NCI-H748 treated with DMSO at 0.1 percent for 48 hours (cell line): Measurements from ENCODE around the gene ESR2.
A peak's percentile ranks its signal among the peaks of the same experiment; 100 is the strongest.
"Not testable (repeated sequence)": the region's sequence is repeated elsewhere in the genome, so short reads cannot be mapped to it uniquely, and the experiment has no call there.

Source experiments
- DNase-seq: peaks from one replicate; lab custom pipeline; 2025; lab: John Stamatoyannopoulos, UW

ESR2 gene

GRCh38 chr14:64293976-64294671 is at the start of gene ESR2:
Gene ESR2, minus strand, starts transcription at chr14:64294371. Its CDS starts 11,386 bp downstream, at chr14:64282985.
- peak; percentile 27 for DNase-seq

- no peak for DNase-seq
Measured at GRCh38 chr14:64340560-64341196, 46.5 kb upstream of the ESR2 start.

GRCh38 chr14:64338616-64339316 is 44.6 kb upstream of the ESR2 start:
- peak; percentile 98 for DNase-seq

- DNase-seq, result peak; percentile 86
Measured at GRCh38 chr14:64337888-64338615, 43.9 kb upstream of the ESR2 start.

GRCh38 chr14:64329149-64329548 is 35.0 kb upstream of the ESR2 start:
- no peak for DNase-seq

- DNase-seq, result no peak
Measured at GRCh38 chr14:64326502-64326901, 32.3 kb upstream of the ESR2 start.

GRCh38 chr14:64324895-64325294 is 30.7 kb upstream of the ESR2 start:
- DNase-seq, result no peak

GRCh38 chr14:64324461-64324860 is 30.3 kb upstream of the ESR2 start:
- DNase-seq, result no peak

GRCh38 chr14:64320362-64320761 is 26.2 kb upstream of the ESR2 start:
- DNase-seq, result not testable (repeated sequence)

GRCh38 chr14:64318695-64319094 is 24.5 kb upstream of the ESR2 start:
- DNase-seq, result not testable (repeated sequence)

GRCh38 chr14:64303471-64303917 is 9.3 kb upstream of the ESR2 start:
- peak; percentile 91 for DNase-seq

GRCh38 chr14:64298773-64299172 is 4.6 kb upstream of the ESR2 start:
- DNase-seq, result no peak

- no peak for DNase-seq
Measured at GRCh38 chr14:64296561-64296960, 2.4 kb upstream of the ESR2 start.

- peak; percentile 52 for DNase-seq
Measured at GRCh38 chr14:64294672-64295413, 672 bp upstream of the ESR2 start.

GRCh38 chr14:64292197-64292596 is 2.0 kb downstream of the ESR2 start:
- no peak for DNase-seq

GRCh38 chr14:64289571-64289970 is 4.6 kb downstream of the ESR2 start:
- DNase-seq, result no peak

GRCh38 chr14:64281805-64282204 is 12.4 kb downstream of the ESR2 start:
- DNase-seq, result no peak

GRCh38 chr14:64279704-64280668 is 14.2 kb downstream of the ESR2 start:
- DNase-seq, result no peak

- no peak for DNase-seq
Measured at GRCh38 chr14:64278458-64278857, 15.7 kb downstream of the ESR2 start.

- DNase-seq, result no peak
Measured at GRCh38 chr14:64272019-64272418, 22.2 kb downstream of the ESR2 start.
